HTERT RPE-1 (cell line): ENCODE measurements around the gene TMEM52B.

Source experiments
- in situ Hi-C: fragments of 300-500 bp; cut with MboI; formaldehyde crosslinking; loops from 4 replicates; pipeline ENCODE4 v1.14.3; 2020; ENCODE audit warnings: low sequenced_read_pairs

Gene TMEM52B

DNA sequence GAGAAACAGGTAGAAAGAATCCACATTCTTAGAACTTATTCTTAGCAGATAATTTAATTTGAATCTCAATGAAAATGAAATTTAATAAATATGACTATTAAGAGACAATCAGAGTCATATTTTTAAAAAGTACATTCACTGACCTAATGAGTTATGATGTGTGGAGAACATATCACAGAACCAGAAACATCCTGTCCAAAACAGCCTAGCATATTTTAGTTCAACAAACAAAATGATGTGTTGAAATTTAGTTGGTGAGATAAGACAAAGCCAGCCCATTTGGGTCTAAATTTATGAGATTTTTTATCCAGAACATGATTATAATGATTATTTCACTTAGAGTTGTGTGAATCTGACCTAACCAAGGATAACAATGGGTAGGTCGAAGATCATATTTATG lies 59.7 kb downstream of the TMEM52B start:
- in situ Hi-C loops, result no loop called here

DNA sequence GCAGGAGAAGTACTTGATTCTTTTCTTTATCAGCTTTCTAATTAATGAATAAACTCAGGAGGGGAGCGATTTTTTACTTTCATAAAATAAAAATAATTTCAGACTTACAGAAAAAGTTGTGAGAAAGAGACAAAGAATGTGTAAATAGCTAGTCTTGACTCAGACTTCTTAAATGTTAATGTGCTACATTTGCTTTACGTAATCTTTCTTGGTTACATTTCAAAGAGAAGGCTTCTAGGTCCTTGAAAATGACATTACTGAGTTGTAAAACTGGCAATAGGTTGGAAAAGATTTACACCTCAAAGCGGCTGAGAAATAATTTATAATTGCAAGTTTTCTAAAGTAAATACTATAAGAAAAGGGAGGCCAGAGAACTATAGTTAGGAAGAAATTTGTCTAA lies 62.5 kb downstream of the TMEM52B start:
- in situ Hi-C loops, result no loop called here
